Right hindlimb (tissue), 1 donor: ENCODE measurements around the gene NUDT2.

Source experiments
- DNase-seq: peaks from one replicate; pipeline ENCODE4 v3.0.0-alpha.2; 2018

Gene NUDT2

GRCh38 chr9:34387239-34387638, 57.9 kb downstream of the NUDT2 start:
- DNase-seq, result no peak

GRCh38 chr9:34392511-34392910, 63.1 kb downstream of the NUDT2 start:
- no peak for DNase-seq
